Measurements from ENCODE around the gene ARPP19.

DNA sequence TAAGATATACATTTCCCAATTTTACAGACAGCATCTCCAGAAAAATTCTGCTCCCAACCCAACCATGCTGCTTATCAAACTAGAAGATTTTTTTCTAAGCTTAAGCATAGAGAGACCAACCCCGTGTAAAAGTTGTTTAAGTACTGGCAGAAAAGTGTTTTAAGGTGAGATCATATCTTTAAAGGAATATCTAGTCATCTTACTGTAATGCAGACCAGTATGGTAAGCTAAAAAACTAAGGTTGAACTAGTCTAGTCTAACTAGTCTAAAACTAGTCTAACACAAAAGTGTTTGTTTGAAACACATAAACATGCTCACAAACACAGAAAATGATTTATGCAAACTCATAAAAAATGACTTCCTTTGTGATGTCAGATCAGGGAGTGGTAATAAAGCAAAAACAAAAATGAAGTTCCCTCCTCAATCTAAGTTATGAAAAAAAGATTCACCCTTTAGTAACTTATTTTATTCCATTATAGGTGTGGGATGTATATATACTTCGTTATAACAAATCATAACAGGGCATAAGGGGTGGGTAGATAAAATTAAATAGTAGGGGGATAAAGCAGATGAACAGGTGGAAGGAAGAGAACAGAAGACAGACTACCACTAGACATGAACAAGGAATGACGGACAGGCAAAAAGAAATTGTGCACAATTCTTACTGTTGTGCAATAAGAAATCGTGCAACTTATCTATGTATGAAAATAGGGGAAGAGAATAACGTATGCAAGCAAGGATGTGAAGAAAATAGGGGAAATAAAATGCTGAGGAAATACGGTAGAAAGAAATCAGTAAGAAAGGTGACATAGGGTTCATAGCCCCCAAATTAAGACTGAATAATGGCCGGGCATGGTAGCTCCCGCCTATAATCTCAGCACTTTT, 50.1 kb downstream of the ARPP19 start:
- TF ChIP-seq, protein P1, sequence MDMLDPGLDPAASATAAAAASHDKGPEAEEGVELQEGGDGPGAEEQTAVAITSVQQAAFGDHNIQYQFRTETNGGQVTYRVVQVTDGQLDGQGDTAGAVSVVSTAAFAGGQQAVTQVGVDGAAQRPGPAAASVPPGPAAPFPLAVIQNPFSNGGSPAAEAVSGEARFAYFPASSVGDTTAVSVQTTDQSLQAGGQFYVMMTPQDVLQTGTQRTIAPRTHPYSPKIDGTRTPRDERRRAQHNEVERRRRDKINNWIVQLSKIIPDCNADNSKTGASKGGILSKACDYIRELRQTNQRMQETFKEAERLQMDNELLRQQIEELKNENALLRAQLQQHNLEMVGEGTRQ (CRISPR knock-in tag; IDR thresholded peaks at IDR 0.05) = no peak
- TF ChIP-seq GRHL2 (CRISPR knock-in tag; IDR thresholded peaks at IDR 0.05; ENCODE audit: insufficient replicate concordance, severe bottlenecking) = no peak
- TF ChIP-seq ZNF671 (CRISPR knock-in tag; IDR thresholded peaks at IDR 0.05) = no peak
- TF ChIP-seq, protein P2, sequence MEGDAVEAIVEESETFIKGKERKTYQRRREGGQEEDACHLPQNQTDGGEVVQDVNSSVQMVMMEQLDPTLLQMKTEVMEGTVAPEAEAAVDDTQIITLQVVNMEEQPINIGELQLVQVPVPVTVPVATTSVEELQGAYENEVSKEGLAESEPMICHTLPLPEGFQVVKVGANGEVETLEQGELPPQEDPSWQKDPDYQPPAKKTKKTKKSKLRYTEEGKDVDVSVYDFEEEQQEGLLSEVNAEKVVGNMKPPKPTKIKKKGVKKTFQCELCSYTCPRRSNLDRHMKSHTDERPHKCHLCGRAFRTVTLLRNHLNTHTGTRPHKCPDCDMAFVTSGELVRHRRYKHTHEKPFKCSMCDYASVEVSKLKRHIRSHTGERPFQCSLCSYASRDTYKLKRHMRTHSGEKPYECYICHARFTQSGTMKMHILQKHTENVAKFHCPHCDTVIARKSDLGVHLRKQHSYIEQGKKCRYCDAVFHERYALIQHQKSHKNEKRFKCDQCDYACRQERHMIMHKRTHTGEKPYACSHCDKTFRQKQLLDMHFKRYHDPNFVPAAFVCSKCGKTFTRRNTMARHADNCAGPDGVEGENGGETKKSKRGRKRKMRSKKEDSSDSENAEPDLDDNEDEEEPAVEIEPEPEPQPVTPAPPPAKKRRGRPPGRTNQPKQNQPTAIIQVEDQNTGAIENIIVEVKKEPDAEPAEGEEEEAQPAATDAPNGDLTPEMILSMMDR (IDR thresholded peaks at IDR 0.05) = no peak
- TF ChIP-seq, protein P3, sequence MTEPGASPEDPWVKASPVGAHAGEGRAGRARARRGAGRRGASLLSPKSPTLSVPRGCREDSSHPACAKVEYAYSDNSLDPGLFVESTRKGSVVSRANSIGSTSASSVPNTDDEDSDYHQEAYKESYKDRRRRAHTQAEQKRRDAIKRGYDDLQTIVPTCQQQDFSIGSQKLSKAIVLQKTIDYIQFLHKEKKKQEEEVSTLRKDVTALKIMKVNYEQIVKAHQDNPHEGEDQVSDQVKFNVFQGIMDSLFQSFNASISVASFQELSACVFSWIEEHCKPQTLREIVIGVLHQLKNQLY (CRISPR knock-in tag; IDR thresholded peaks at IDR 0.05) = no peak
- no peak for TF ChIP-seq CREB1 (CRISPR knock-in tag; IDR thresholded peaks at IDR 0.05)
- TF ChIP-seq, protein P4, sequence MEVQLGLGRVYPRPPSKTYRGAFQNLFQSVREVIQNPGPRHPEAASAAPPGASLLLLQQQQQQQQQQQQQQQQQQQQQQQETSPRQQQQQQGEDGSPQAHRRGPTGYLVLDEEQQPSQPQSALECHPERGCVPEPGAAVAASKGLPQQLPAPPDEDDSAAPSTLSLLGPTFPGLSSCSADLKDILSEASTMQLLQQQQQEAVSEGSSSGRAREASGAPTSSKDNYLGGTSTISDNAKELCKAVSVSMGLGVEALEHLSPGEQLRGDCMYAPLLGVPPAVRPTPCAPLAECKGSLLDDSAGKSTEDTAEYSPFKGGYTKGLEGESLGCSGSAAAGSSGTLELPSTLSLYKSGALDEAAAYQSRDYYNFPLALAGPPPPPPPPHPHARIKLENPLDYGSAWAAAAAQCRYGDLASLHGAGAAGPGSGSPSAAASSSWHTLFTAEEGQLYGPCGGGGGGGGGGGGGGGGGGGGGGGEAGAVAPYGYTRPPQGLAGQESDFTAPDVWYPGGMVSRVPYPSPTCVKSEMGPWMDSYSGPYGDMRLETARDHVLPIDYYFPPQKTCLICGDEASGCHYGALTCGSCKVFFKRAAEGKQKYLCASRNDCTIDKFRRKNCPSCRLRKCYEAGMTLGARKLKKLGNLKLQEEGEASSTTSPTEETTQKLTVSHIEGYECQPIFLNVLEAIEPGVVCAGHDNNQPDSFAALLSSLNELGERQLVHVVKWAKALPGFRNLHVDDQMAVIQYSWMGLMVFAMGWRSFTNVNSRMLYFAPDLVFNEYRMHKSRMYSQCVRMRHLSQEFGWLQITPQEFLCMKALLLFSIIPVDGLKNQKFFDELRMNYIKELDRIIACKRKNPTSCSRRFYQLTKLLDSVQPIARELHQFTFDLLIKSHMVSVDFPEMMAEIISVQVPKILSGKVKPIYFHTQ (CRISPR knock-in tag; IDR thresholded peaks at IDR 0.05) = no peak
- TF ChIP-seq TEAD4 (CRISPR knock-in tag; IDR thresholded peaks at IDR 0.05) = no peak
- no peak for TF ChIP-seq ELF4 (CRISPR knock-in tag; IDR thresholded peaks at IDR 0.05; ENCODE audit: low read depth)
- no peak for TF ChIP-seq JUN (CRISPR knock-in tag; IDR thresholded peaks at IDR 0.05)
- TF ChIP-seq, protein P5, sequence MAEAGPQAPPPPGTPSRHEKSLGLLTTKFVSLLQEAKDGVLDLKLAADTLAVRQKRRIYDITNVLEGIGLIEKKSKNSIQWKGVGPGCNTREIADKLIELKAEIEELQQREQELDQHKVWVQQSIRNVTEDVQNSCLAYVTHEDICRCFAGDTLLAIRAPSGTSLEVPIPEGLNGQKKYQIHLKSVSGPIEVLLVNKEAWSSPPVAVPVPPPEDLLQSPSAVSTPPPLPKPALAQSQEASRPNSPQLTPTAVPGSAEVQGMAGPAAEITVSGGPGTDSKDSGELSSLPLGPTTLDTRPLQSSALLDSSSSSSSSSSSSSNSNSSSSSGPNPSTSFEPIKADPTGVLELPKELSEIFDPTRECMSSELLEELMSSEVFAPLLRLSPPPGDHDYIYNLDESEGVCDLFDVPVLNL (CRISPR knock-in tag; IDR thresholded peaks at IDR 0.05; ENCODE audit: borderline replicate concordance, low read depth) = no peak
- no peak for TF ChIP-seq ZNF121 (CRISPR knock-in tag; IDR thresholded peaks at IDR 0.05)
- TF ChIP-seq NFYB (CRISPR knock-in tag; conservative IDR thresholded peaks at IDR 0.05; ENCODE audit: low read depth) = no peak
- no peak for TF ChIP-seq TCF7 (CRISPR knock-in tag; IDR thresholded peaks at IDR 0.05; ENCODE audit: low read depth)

Data from WTC11 (cell line).